ENCODE results near the gene GRID1. TPM values are rescaled to one million over a fixed set of nuclear protein-coding genes. Genes with fewer than 3 reads are reported as not detected.

Gene GRID1
- total and polyA plus RNA-seq, 9 of the 15 experiments (the other 6 are each of a cell fraction or from before 2014, with no cell fraction given): 0.01 to 7.2 (median 1.2) TPM

DNA sequence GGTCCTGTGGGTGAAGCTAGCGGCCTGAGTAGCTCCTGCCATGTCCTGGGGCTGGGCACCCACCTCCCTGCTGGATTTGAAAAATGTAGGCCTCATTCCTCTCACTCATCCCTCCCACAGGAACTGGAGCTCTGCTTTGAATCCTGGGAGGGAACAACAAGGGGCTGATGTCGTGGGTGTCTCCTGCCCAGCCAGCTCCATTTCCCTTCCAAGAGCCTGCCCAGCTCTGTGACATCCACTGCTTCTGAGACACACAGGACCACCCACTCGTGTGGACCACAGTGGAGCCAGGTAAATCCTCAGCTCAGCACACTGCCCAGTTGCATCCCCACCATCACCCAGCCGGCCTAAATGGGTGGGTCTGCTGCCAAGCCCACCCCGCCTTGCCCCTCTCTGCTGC is 579.2 kb downstream of the GRID1 start:
- no peak overlapping the region for H3K27ac ChIP-seq (ENCODE audit: extremely low read depth, low read depth, low read length)
- no peak for FAIRE-seq
- H2AFZ ChIP-seq (ENCODE audit: low read depth, low read length): no peak overlapping the region
- no peaks in the 10 kb centered on the region for H3K4me1 ChIP-seq (replicated peaks in 1 of 2; ENCODE audit: control insufficient read depth in 2 of 2, insufficient read depth in 2 of 2, low read length in 2 of 2)
- H3K9me3 ChIP-seq (replicated peaks; ENCODE audit: control insufficient read depth, insufficient read depth, low read depth, low read length): no peaks in the 10 kb centered on the region
- H3K4me3 ChIP-seq: no peak overlapping the region
- CTCF ChIA-PET (ENCODE audit: low intra/inter-chr PET ratio): interaction anchor here (0.6 kb wide), 1 partner anchor 184 kb away, joined by 5 read pairs; no protein-coding TSS in a partner anchor
- no peaks in the 10 kb centered on the region for H3K79me2 ChIP-seq (ENCODE audit: control insufficient read depth, insufficient read depth, low read length)
- BruUV-seq (replicated peaks): no TSS peak
- TF ChIP-seq NFRKB (IDR thresholded peaks at IDR 0.05; ENCODE audit: low read depth) (no peak), ZNF184 (CRISPR knock-in tag; IDR thresholded peaks at IDR 0.05) (no peak), ZNF133 (CRISPR knock-in tag; IDR thresholded peaks at IDR 0.05) (no peak), ELF1 (tag; IDR thresholded peaks at IDR 0.05) (no peak), ID3 (CRISPR knock-in tag; IDR thresholded peaks at IDR 0.05) (no peak), ID3 (tag; IDR thresholded peaks at IDR 0.05) (no peak), BMI1 (IDR thresholded peaks at IDR 0.05; ENCODE audit: low read length) (no peak), STAG1 (CRISPR knock-in tag; IDR thresholded peaks at IDR 0.05; ENCODE audit: borderline replicate concordance) (no peak), ZBED1 (IDR thresholded peaks at IDR 0.05) (no peak), TAF1 (IDR thresholded peaks at IDR 0.05; ENCODE audit: control insufficient read depth, extremely low read depth, insufficient read depth, low read length, severe bottlenecking) (no peak), RFX7 (CRISPR knock-in tag; IDR thresholded peaks at IDR 0.05) (no peak), ZNF277 (CRISPR knock-in tag; IDR thresholded peaks at IDR 0.05; ENCODE audit: borderline replicate concordance) (no peak), ZNF695 (CRISPR knock-in tag; IDR thresholded peaks at IDR 0.05) (no peak), ZSCAN32 (CRISPR knock-in tag; IDR thresholded peaks at IDR 0.05) (no peak)
- TF ChIP-seq, protein P1, sequence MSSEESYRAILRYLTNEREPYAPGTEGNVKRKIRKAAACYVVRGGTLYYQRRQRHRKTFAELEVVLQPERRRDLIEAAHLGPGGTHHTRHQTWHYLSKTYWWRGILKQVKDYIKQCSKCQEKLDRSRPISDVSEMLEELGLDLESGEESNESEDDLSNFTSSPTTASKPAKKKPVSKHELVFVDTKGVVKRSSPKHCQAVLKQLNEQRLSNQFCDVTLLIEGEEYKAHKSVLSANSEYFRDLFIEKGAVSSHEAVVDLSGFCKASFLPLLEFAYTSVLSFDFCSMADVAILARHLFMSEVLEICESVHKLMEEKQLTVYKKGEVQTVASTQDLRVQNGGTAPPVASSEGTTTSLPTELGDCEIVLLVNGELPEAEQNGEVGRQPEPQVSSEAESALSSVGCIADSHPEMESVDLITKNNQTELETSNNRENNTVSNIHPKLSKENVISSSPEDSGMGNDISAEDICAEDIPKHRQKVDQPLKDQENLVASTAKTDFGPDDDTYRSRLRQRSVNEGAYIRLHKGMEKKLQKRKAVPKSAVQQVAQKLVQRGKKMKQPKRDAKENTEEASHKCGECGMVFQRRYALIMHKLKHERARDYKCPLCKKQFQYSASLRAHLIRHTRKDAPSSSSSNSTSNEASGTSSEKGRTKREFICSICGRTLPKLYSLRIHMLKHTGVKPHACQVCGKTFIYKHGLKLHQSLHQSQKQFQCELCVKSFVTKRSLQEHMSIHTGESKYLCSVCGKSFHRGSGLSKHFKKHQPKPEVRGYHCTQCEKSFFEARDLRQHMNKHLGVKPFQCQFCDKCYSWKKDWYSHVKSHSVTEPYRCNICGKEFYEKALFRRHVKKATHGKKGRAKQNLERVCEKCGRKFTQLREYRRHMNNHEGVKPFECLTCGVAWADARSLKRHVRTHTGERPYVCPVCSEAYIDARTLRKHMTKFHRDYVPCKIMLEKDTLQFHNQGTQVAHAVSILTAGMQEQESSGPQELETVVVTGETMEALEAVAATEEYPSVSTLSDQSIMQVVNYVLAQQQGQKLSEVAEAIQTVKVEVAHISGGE (CRISPR knock-in tag; IDR thresholded peaks at IDR 0.05): no peak
- WGBS (ENCODE audit: insufficient coverage, low coverage, missing lambda C conversion rate): 3% methylated on average over 5 of the region's 5 CpGs
- H4K20me1 ChIP-seq (replicated peaks; ENCODE audit: control insufficient read depth, insufficient read depth, low read length): no peaks in the 10 kb centered on the region
- POLR2A ChIA-PET: interaction anchor here (0.6 kb wide), 1 partner anchor 199 kb away, joined by 3 read pairs; no protein-coding TSS in a partner anchor
- DNase-seq (ENCODE audit: extremely low read depth in 1 of 4, low spot score in 3 of 4): no peak
- no peak overlapping the region for H3K9ac ChIP-seq (ENCODE audit: insufficient read depth in 1 of 2, low read depth in 2 of 2, low read length in 2 of 2)
- in situ Hi-C loops (cut with MboI): no loop called here
- H3K9me1 ChIP-seq (ENCODE audit: control insufficient read depth, insufficient read depth, low read length): no peaks in the 10 kb centered on the region
- H3K27me3 ChIP-seq (ENCODE audit: control insufficient read depth in 2 of 2, insufficient read depth in 2 of 2, low read length in 2 of 2): peaks cover 0 to 3% of the 10 kb centered on the region in 2 experiments; a peak in 1 of 5 replicates
- no peak for ATAC-seq
- intact Hi-C loops (cut with micrococcal nuclease): no loop called here
- no peaks in the 10 kb centered on the region for H3K36me3 ChIP-seq (ENCODE audit: control insufficient read depth, insufficient read depth, low read length)
- H3K4me2 ChIP-seq (ENCODE audit: insufficient read depth, low read length): no peak overlapping the region
